HepG2 (cell line): Measurements from ENCODE around the gene EPB41L2.

Experiments
- AFF4 ChIP-seq: sonication (generic); formaldehyde crosslinking; IDR thresholded peaks from 2 replicates; pipeline ENCODE4 v1.4.0; 2020; ENCODE audit warnings: missing genetic modification reagents
- ATF3 ChIP-seq: sonication (generic); formaldehyde crosslinking; IDR thresholded peaks from 2 replicates; pipeline ENCODE4 v1.4.0; 2020; ENCODE audit warnings: missing genetic modification reagents
- BCL6 ChIP-seq: IDR thresholded peaks from 2 replicates; pipeline ENCODE4 v1.6.1; 2016; ENCODE audit warnings: missing genetic modification reagents, missing compliant biosample characterization
- CTCF ChIP-seq: sonication (generic); formaldehyde crosslinking; IDR thresholded peaks from 2 replicates; pipeline ENCODE4 v1.5.0; 2020; ENCODE audit warnings: mild to moderate bottlenecking, missing genetic modification reagents, moderate library complexity
- FIP1L1 ChIP-seq: fragments of 200-400 bp; formaldehyde crosslinking; IDR thresholded peaks from 2 replicates; pipeline ENCODE4 v1.6.1; 2018; ENCODE audit warnings: low read depth, mild to moderate bottlenecking, low read length, moderate library complexity, borderline replicate concordance; ENCODE audit not compliant: insufficient read depth
- MAX ChIP-seq: IDR thresholded peaks from 2 replicates; pipeline ENCODE4 v1.6.1; 2012; ENCODE audit warnings: inconsistent platforms
- SRSF4 ChIP-seq: fragments of 200-400 bp; formaldehyde crosslinking; IDR thresholded peaks from one replicate; pipeline ENCODE4 v1.6.1; 2018; ENCODE audit warnings: mild to moderate bottlenecking, low read depth, low read length, moderate library complexity; ENCODE audit not compliant: poor library complexity, severe bottlenecking
- TEAD2 ChIP-seq: sonication (generic); formaldehyde crosslinking; IDR thresholded peaks from 2 replicates; pipeline ENCODE4 v1.9.0; 2021; ENCODE audit warnings: missing genetic modification reagents
- ZNF101 ChIP-seq: sonication (generic); formaldehyde crosslinking; IDR thresholded peaks from 2 replicates; pipeline ENCODE4 v1.4.0; 2020; ENCODE audit warnings: mild to moderate bottlenecking, low read depth, missing genetic modification reagents, borderline replicate concordance
- ZNF362 ChIP-seq: sonication (generic); formaldehyde crosslinking; IDR thresholded peaks from 2 replicates; pipeline ENCODE4 v1.4.0; 2020; ENCODE audit warnings: missing genetic modification reagents, mild to moderate bottlenecking, borderline replicate concordance
- ZNF510 ChIP-seq: sonication (generic); formaldehyde crosslinking; IDR thresholded peaks from 2 replicates; pipeline ENCODE4 v1.4.0; 2020; ENCODE audit warnings: low read depth, mild to moderate bottlenecking, missing genetic modification reagents

- TF ChIP-seq CTCF (CRISPR knock-in tag) (no peak), SRSF4 (no peak), MAX (no peak), BCL6 (CRISPR knock-in tag) (no peak), TEAD2 (CRISPR knock-in tag) (no peak), ZNF101 (CRISPR knock-in tag) (no peak), ZNF510 (CRISPR knock-in tag) (no peak), FIP1L1 (no peak), ZNF362 (CRISPR knock-in tag) (no peak; the same call in 1 of the 2 replicates), AFF4 (CRISPR knock-in tag) (no peak), ATF3 (CRISPR knock-in tag) (no peak)
Observed at GRCh38 chr6:131039345-131039680, 23.7 kb downstream of the EPB41L2 start.
